HFFc6 (cell line): ENCODE results near the gene TPK1. TPM values are rescaled to one million over a fixed set of nuclear protein-coding genes. Genes with fewer than 3 reads are reported as not detected.

Experiments
- DNase-seq: peaks from one replicate; pipeline ENCODE4 v3.0.0-alpha.2; 2018
- H3K27ac Mint-ChIP-seq: 2 replicates; pipeline ENCODE4 v1.8.0; 2020; ENCODE audit warnings: mild to moderate bottlenecking, mixed read lengths
- H3K27me3 Mint-ChIP-seq: 2 replicates; pipeline ENCODE4 v1.8.0; 2021; ENCODE audit warnings: mild to moderate bottlenecking, moderate library complexity, mixed read lengths; ENCODE audit not compliant: insufficient read depth
- H3K36me3 Mint-ChIP-seq: 2 replicates; pipeline ENCODE4 v1.8.0; 2021; ENCODE audit warnings: low read depth, mixed read lengths
- H3K4me1 Mint-ChIP-seq: 2 replicates; pipeline ENCODE4 v1.8.0; 2020; ENCODE audit warnings: low read depth, mixed read lengths
- H3K4me3 Mint-ChIP-seq: 2 replicates; pipeline ENCODE4 v1.8.0; 2020; ENCODE audit warnings: mild to moderate bottlenecking, moderate library complexity, mixed read lengths
- H3K9me3 Mint-ChIP-seq: 2 replicates; pipeline ENCODE4 v1.8.0; 2020; ENCODE audit warnings: mild to moderate bottlenecking, mixed read lengths
- total RNA-seq, 6 experiments: library from RNA; stranded (reverse); fragmentation: NEBNext Ultra II Directional; extraction: Animal tissue kit (Norgen Biotek cat#: 25700); gene quantifications; 2 replicates in 1 of 6; 3 replicates in 5 of 6; pipeline ENCODE4 v1.2.3, GENCODE V29; 2021
- TF ChIP-seq, protein P1 (sequence below): fragments of 200-600 bp; sonication (generic); IDR thresholded peaks from 2 replicates; pipeline ENCODE4 v1.5.0; 2021; ENCODE audit warnings: antibody characterized with exemption, mild to moderate bottlenecking

Gene TPK1
- total RNA-seq, 6 experiments from 2014 or later = 0.11 to 0.82 (median 0.55) TPM; not detected in 2

DNA sequence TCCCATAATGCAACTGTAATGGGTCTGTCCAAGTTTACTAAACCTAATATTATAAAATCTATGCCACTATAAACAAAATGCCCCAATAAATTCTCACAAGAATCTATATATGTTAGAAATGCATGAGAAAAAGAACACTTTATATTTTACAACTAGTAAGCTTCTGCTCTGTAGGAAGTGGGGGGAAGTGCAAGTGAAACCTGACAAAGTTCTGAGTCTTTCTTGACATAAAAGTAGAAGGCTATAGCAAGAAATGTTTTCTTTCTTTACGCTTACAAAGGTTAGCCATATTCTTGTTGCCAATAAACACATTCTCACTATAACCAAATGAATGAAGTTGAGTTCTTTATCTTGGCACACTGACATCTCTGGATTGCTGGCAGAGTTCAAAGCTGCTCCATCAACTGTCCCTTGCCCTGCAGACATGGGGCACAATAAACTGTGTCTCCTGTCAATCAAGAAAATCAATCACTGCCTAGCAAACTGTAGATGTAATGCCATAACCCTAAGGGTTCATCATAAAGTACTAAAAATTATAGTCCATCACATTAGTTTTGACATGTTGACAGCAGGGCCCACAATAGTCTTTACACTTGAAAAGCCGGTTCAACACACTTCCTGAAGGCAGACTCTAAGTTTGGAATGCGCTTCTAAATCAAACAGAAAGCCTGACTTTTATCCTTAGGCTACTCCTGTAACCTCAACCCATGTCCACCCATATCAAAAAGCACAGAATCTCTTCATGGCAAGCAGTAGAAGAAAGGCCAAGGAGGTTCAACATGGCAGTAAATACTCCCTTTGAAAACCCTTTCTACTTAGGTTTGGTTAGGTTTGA, 58.6 kb downstream of the TPK1 start:
- Mint-ChIP-seq H3K4me1 (no peaks in the 10 kb centered on the region), H3K36me3 (no peaks in the 10 kb centered on the region), H3K27me3 (no peaks in the 10 kb centered on the region), H3K9me3 (peaks cover 18% of the 10 kb centered on the region), H3K4me3 (no peak overlapping the region), H3K27ac (no peak overlapping the region)
- TF ChIP-seq, protein P1, sequence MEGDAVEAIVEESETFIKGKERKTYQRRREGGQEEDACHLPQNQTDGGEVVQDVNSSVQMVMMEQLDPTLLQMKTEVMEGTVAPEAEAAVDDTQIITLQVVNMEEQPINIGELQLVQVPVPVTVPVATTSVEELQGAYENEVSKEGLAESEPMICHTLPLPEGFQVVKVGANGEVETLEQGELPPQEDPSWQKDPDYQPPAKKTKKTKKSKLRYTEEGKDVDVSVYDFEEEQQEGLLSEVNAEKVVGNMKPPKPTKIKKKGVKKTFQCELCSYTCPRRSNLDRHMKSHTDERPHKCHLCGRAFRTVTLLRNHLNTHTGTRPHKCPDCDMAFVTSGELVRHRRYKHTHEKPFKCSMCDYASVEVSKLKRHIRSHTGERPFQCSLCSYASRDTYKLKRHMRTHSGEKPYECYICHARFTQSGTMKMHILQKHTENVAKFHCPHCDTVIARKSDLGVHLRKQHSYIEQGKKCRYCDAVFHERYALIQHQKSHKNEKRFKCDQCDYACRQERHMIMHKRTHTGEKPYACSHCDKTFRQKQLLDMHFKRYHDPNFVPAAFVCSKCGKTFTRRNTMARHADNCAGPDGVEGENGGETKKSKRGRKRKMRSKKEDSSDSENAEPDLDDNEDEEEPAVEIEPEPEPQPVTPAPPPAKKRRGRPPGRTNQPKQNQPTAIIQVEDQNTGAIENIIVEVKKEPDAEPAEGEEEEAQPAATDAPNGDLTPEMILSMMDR = no peak
- no peak for DNase-seq

DNA sequence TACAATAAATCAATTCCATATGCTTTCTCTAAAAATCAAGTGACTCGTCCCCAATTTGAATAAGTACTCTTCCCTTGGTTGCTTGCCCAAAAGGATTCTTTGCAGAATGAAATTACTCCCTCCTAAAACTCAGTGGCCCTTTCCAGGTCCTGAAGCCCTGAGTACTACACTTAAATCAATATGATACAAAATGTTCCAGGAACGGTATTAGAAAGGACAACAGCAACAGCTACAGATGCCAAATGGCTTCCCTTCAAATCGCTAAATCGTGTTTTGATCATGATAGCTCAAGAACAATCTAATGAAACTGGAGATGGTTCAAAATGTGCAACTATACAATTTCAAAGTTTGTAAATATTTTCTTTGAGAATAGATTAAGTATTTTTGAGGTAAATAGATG, 59.4 kb downstream of the TPK1 start:
- Mint-ChIP-seq H3K27me3 (no peaks in the 10 kb centered on the region), H3K9me3 (peaks cover 18% of the 10 kb centered on the region), H3K4me1 (no peaks in the 10 kb centered on the region), H3K4me3 (no peak overlapping the region), H3K36me3 (no peaks in the 10 kb centered on the region), H3K27ac (no peak overlapping the region)
- no peak for DNase-seq
- TF ChIP-seq, protein P1 = no peak

DNA sequence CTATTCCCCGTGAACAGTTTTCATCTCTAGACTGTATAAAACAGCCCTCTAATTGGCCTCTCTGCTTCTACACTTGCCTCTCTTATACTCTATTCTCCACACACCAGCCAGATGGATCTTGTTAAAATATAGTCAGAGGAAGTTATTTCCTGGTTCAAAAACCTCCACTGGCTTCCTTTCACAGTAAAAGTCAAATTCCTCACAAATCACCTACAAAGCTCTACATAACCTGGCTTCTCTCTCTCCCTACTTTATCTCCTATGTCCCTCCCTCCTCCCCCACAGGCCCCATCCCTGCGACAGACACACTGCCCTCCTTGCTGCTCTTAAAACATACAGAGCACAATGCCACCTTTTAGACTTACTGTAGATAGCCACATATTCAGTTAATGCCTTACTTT, 60.1 kb downstream of the TPK1 start:
- Mint-ChIP-seq H3K4me1 (no peaks in the 10 kb centered on the region), H3K27me3 (no peaks in the 10 kb centered on the region), H3K4me3 (no peak overlapping the region), H3K27ac (no peak overlapping the region), H3K9me3 (peaks cover 18% of the 10 kb centered on the region), H3K36me3 (no peaks in the 10 kb centered on the region)
- DNase-seq = no peak
- TF ChIP-seq, protein P1 = no peak

DNA sequence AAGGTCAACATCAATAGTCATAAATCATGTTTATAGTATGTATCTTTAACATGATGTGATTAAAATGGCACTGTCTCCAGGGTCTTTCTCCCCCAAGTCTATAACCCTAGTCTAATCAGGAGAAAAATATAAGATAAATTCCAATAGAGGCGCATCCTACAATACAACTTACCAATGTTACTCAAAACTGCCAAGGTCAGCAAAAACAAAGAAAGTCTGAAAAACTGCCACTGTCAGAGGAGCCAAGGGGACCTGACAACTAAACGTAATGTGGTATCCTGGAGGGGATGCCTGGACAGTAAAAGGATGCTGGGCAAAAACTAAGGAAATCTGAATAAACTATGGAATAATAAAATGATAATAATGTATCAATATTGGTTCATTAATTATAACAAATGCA, 63.9 kb downstream of the TPK1 start:
- H3K27me3 Mint-ChIP-seq = no peaks in the 10 kb centered on the region
- TF ChIP-seq, protein P1 = no peak
- H3K36me3 Mint-ChIP-seq = peaks cover 7% of the 10 kb centered on the region; the same call in 1 of the 2 replicates

DNA sequence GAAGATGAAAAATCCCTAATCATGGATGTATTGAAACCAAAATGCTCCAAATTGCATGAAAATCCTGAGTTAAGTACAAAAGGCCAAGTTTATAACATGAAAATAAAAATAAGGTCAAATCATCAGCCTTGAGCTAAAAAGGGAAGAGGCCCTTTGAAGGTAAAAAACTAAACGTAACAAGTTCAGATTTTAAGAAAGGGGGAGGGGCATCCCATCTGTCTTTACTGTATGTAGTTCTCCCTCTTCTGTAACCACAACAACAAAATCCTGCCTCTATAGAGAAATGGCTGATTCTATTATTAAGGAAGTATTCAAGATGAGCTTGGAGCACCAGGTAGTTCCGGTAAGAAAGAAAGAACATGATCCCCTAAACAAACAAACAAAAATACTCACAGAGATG, 64.7 kb downstream of the TPK1 start:
- Mint-ChIP-seq H3K27ac (no peak overlapping the region), H3K4me3 (no peak overlapping the region), H3K36me3 (peaks cover 7% of the 10 kb centered on the region; the same call in 1 of the 2 replicates), H3K27me3 (no peaks in the 10 kb centered on the region), H3K4me1 (no peaks in the 10 kb centered on the region), H3K9me3 (peaks cover 19% of the 10 kb centered on the region)
- TF ChIP-seq, protein P1 = no peak
- no peak for DNase-seq

More for the DNA sequence above, 63.9 kb downstream of the TPK1 start:
- Mint-ChIP-seq H3K27ac (no peak overlapping the region), H3K4me1 (no peaks in the 10 kb centered on the region), H3K4me3 (no peak overlapping the region), H3K9me3 (peaks cover 17% of the 10 kb centered on the region)
- no peak for DNase-seq
